ENCODE results near the gene FRMPD4. TPM values are rescaled to one million over a fixed set of nuclear protein-coding genes. Genes with fewer than 3 reads are reported as not detected.

The FRMPD4 gene
- total RNA-seq, 1 experiment from 2014 or later = 0.24 TPM

- Histone ChIP-seq H3K14ac (ENCODE audit: insufficient read depth, low read length) (no peak overlapping the region), H4K91ac (ENCODE audit: insufficient read length, low read depth, low read length) (no peak overlapping the region), H3K56ac (ENCODE audit: insufficient read length, low read depth, low read length) (no peak overlapping the region), H3K18ac (ENCODE audit: insufficient read length, low read depth, low read length) (no peak overlapping the region), H2BK20ac (ENCODE audit: low read depth, low read length, poor library complexity, severe bottlenecking) (no peak overlapping the region), H2BK12ac (ENCODE audit: insufficient read length, low read depth, low read length) (no peak overlapping the region), H2BK5ac (ENCODE audit: insufficient read length, low read length) (no peak overlapping the region), H3K23me2 (ENCODE audit: insufficient read length, low read depth, low read length, poor library complexity, severe bottlenecking) (no peaks in the 10 kb centered on the region), H2AK5ac (ENCODE audit: insufficient read length, low read length) (no peak overlapping the region), H3K4ac (ENCODE audit: low read depth, low read length) (no peak overlapping the region), H2BK120ac (ENCODE audit: low read depth, low read length, poor library complexity, severe bottlenecking) (no peak overlapping the region), H4K20me1 (ENCODE audit: control insufficient read depth, insufficient read depth, insufficient read length) (no peaks in the 10 kb centered on the region), H2BK15ac (ENCODE audit: low read depth, low read length) (no peak overlapping the region), H3K23ac (ENCODE audit: insufficient read length, low read depth, low read length) (no peak overlapping the region), H3K4me1 (ENCODE audit: insufficient read depth, low read length) (no peaks in the 10 kb centered on the region), H2AFZ (ENCODE audit: low read length) (no peak overlapping the region), H3K27me3 (ENCODE audit: insufficient read depth, low read length) (no peaks in the 10 kb centered on the region), H3K4me2 (ENCODE audit: insufficient read depth, insufficient read length, low read length) (no peak overlapping the region), H4K8ac (replicated peaks; ENCODE audit: insufficient read length, low read depth, low read length) (no peak overlapping the region), H3K9me3 (ENCODE audit: control insufficient read depth, low read depth, low read length) (no peaks in the 10 kb centered on the region), H3K27ac (ENCODE audit: insufficient read length, low read depth, low read length) (no peak overlapping the region), H3K79me1 (ENCODE audit: insufficient read depth, low read depth, low read length, poor library complexity, severe bottlenecking) (no peaks in the 10 kb centered on the region), H3T11ph (ENCODE audit: low read length) (no peak overlapping the region), H4K5ac (ENCODE audit: insufficient read length, low read depth, low read length) (no peak overlapping the region), H3K9ac (ENCODE audit: extremely low read depth, insufficient read length, low read length) (no peak overlapping the region), H3K79me2 (ENCODE audit: insufficient read depth, low read length) (no peaks in the 10 kb centered on the region)
- H3K36me3 Mint-ChIP-seq (ENCODE audit: insufficient read depth in 1 of 3, low read depth in 3 of 3) = no peaks in the 10 kb centered on the region
- no peak overlapping the region for H3K27ac Mint-ChIP-seq
- DNase-seq = no peak
- no peaks in the 10 kb centered on the region for H3K27me3 Mint-ChIP-seq (ENCODE audit: low read depth)
- H3K4me1 Mint-ChIP-seq = no peaks in the 10 kb centered on the region
- H3K4me3 Mint-ChIP-seq = no peak overlapping the region
- no peak for TF ChIP-seq CTCF (conservative IDR thresholded peaks at IDR 0.05)
- peaks cover 57 to 60% of the 10 kb centered on the region in 2 experiments for H3K9me3 Mint-ChIP-seq
- no CpG with 5 or more reads among the region's 3 CpGs for whole genome bisulfite sequencing (ENCODE audit: extremely low coverage, insufficient read length, low lambda C conversion rate)
These were observed 20.1 kb upstream of the FRMPD4 start for GRCh38 chrX:12118134-12118533.

Data from H9 (cell line).